Astrocyte of the cerebellum (primary cell): ENCODE measurements around the gene HJURP.

Experiments
- DNase-seq: peaks from one replicate; pipeline ENCODE4 v3.0.0-alpha.2; 2011; ENCODE audit warnings: low read depth
- H3K4me3 ChIP-seq: 2 replicates; pipeline ENCODE4 v1.5.1; 2011; ENCODE audit warnings: mild to moderate bottlenecking, low read depth, low read length, moderate library complexity
- in situ Hi-C: cut with HindIII; loops from 2 replicates; pipeline ENCODE4 v1.10.0; 2017; ENCODE audit warnings: low sequenced_read_pairs
- TF ChIP-seq, protein P1 (sequence below): IDR thresholded peaks from 2 replicates; pipeline ENCODE4 v1.5.1; 2012; ENCODE audit warnings: low read length, low read depth, moderate library complexity, mild to moderate bottlenecking; ENCODE audit errors: missing control alignments

The HJURP gene

GRCh38 chr2:233867993-233868532 is 13.7 kb upstream of the HJURP start, which contains the start of gene MSL3B:
MSL3B (minus strand) TSS chr2:233868386.
- TF ChIP-seq, protein P1, sequence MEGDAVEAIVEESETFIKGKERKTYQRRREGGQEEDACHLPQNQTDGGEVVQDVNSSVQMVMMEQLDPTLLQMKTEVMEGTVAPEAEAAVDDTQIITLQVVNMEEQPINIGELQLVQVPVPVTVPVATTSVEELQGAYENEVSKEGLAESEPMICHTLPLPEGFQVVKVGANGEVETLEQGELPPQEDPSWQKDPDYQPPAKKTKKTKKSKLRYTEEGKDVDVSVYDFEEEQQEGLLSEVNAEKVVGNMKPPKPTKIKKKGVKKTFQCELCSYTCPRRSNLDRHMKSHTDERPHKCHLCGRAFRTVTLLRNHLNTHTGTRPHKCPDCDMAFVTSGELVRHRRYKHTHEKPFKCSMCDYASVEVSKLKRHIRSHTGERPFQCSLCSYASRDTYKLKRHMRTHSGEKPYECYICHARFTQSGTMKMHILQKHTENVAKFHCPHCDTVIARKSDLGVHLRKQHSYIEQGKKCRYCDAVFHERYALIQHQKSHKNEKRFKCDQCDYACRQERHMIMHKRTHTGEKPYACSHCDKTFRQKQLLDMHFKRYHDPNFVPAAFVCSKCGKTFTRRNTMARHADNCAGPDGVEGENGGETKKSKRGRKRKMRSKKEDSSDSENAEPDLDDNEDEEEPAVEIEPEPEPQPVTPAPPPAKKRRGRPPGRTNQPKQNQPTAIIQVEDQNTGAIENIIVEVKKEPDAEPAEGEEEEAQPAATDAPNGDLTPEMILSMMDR: no peak
- in situ Hi-C loops: no loop called here
- peak within 1 kb of the TSS; percentile 53 for H3K4me3 ChIP-seq
- no peak for DNase-seq

GRCh38 chr2:233866479-233866878 is 12.1 kb upstream of the HJURP start:
- no peak overlapping the region for H3K4me3 ChIP-seq
- TF ChIP-seq, protein P1: no peak
- DNase-seq: no peak
- in situ Hi-C loops: no loop called here

- H3K4me3 ChIP-seq: no peak overlapping the region
- TF ChIP-seq, protein P1: peak; percentile 26
- in situ Hi-C loops: no loop called here
- no peak for DNase-seq
Measured at GRCh38 chr2:233865838-233866237, 11.5 kb upstream of the HJURP start.

DNA sequence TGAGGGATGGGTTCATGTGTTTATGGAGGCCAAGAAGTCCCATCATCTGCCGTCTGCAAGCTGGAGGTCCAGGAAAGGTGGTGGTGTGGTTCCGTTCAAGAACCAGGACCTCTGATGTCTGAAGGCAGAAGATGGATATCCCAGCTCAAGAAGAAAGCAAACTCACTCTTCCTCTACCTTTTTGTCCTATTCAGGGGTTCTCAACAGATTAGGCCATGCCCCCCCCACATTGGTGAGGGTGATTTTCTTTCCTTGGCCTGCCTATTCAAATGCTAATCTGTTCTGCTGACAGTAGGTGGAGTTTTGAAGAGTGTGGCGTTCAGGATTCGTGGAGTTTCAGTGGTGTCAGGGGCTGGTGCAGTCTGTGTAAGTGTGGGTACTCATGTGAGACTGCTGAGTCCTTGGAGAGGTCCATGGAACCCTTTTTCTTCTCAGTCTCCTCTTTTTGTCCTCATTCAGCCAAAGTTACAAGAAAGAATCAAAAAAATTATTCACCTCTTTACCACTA is 8.0 kb upstream of the HJURP start:
- in situ Hi-C loops: no loop called here
- H3K4me3 ChIP-seq: no peak overlapping the region
- TF ChIP-seq, protein P1: no peak
- no peak for DNase-seq

- TF ChIP-seq, protein P1: no peak
- H3K4me3 ChIP-seq: no peak overlapping the region
- in situ Hi-C loops: no loop called here
- no peak for DNase-seq
Measured at GRCh38 chr2:233858331-233858730, 4.0 kb upstream of the HJURP start.

DNA sequence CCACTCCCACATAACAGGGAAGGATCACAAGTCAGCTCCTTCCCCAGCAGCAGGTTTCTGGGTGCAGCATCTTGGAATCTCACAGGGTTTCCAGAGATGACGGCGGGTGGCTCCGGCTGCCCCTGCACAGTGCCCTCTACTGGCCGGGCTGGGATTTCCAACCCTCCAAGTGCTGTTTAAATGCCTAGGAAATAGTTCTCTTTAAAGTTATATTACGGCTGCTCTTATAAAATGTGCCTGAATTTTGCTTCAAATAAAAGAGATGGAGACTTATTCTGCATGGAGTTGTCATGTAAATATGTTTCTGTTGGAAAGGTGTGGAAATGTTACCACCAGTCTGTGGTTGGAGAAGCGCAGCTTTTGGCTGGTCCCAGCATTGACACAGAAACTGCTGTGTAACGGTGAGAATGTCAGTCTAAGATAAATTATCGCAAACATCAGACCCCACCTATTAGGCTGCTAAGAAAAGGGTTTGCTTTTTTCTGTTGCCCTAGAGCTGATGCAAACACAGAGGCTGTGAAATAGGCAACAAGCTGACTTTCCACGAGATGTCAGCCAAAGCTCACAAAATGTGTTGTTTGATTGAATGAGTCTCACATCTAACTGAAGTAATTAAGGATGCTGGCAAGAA is 3.3 kb upstream of the HJURP start:
- no peak overlapping the region for H3K4me3 ChIP-seq
- DNase-seq: no peak
- in situ Hi-C loops: no loop called here
- TF ChIP-seq, protein P1: peak; percentile 41
